Heart right ventricle (tissue), 16 donors: ENCODE measurements around the gene RAB2B. TPM values are rescaled to one million over a fixed set of nuclear protein-coding genes. Genes with fewer than 3 reads are reported as not detected.
A peak's percentile ranks its signal among the peaks of the same experiment; 100 is the strongest.

Source experiments
- ATAC-seq, 8 donors: fragments of 200-7000 bp; cut with Tn5 transposase; one replicate each; pipeline ENCODE4 v1.9.1; 2020; ENCODE audit warnings: mild to moderate bottlenecking in 8 of 8, moderate library complexity in 8 of 8, moderate number of reproducible peaks in 1 of 8
- DNase-seq, 2 donors: peaks; one replicate each; pipeline ENCODE4 v3.0.0-alpha.2; 2020
- H3K27ac ChIP-seq, 10 donors: fragments of 200-600 bp; sonication (generic) in 2 of 10; one replicate each; pipeline versions ENCODE4 v1.5.0 to v1.8.0; 2020 to 2022; ENCODE audit warnings: mild to moderate bottlenecking in 3 of 10
- H3K27me3 ChIP-seq, 7 donors: fragments of 200-600 bp; one replicate each; pipeline ENCODE4 v1.8.0; 2021 to 2022; ENCODE audit warnings: mild to moderate bottlenecking in 2 of 7
- H3K36me3 ChIP-seq, 9 donors: fragments of 200-600 bp; sonication (generic) in 1 of 9; one replicate each; pipeline versions ENCODE4 v1.5.0 to v1.8.0; 2020 to 2022; ENCODE audit warnings: mild to moderate bottlenecking in 2 of 9
- H3K4me1 ChIP-seq, 9 donors: fragments of 200-600 bp; sonication (generic) in 1 of 9; one replicate each; pipeline versions ENCODE4 v1.5.0 to v1.8.0; 2020 to 2022; ENCODE audit warnings: mild to moderate bottlenecking in 4 of 9
- H3K4me3 ChIP-seq, 10 donors: fragments of 200-600 bp; sonication (generic) in 2 of 10; one replicate each; pipeline versions ENCODE4 v1.5.0 to v1.8.0; 2020 to 2022; ENCODE audit warnings: mild to moderate bottlenecking in 7 of 10, moderate library complexity in 2 of 10
- H3K9me3 ChIP-seq, 11 donors: fragments of 200-600 bp in 10 of 11; sonication (generic) in 2 of 11; one replicate each; pipeline versions ENCODE4 v1.5.0 to v1.8.0; 2013 to 2022; ENCODE audit warnings: mild to moderate bottlenecking in 2 of 11, control low read depth in 1 of 11, moderate library complexity in 1 of 11
- CTCF ChIP-seq, 9 donors: fragments of 200-600 bp; sonication (generic) in 2 of 9; IDR thresholded peaks; one replicate each; pipeline versions ENCODE4 v1.5.0 to v1.8.0; 2021 to 2022; ENCODE audit warnings: antibody characterized with exemption in 9 of 9, mild to moderate bottlenecking in 5 of 9, moderate library complexity in 1 of 9
- WGBS, 2 donors: extraction: QIAGEN DNeasy Blood & Tissue Kit; methylation state at CpG; one replicate each; pipeline ENCODE4 v1.1.7; 2013; ENCODE audit warnings: inconsistent platforms in 1 of 2; 5-methylcytosine and 5-hydroxymethylcytosine counted together
- intact Hi-C, 10 donors: fragments of 100-400 bp; cut with DNase I; formaldehyde crosslinking; loops; one replicate each; pipeline versions ENCODE4 v1.11.1 to v1.14.2; 2022
- polyA plus RNA-seq, 2 donors: library from polyadenylated mRNA; stranded (reverse); fragments of 200-250 nt; gene quantifications; one replicate each; pipeline ENCODE4 v1.2.3, GENCODE V29; 2013
- total RNA-seq, 10 donors: library from RNA; stranded (reverse); fragmentation: NEBNext Ultra II Directional in 3 of 10; extraction: Animal tissue kit (Norgen Biotek cat#: 25700) in 3 of 10; gene quantifications; one replicate each; pipeline versions ENCODE4 v1.2.1 to v1.2.4, GENCODE V29; 2021 to 2023
- donor health status: Arrhythmogenic right ventricular cardiomyopathy.
- donor health status: ischemic (EF 13 %, LVEDD 7.1; RV severe dilation, severe dysfunction).
- donor health status: healthy with polysubstance abuse.
- donor health status: DM: no; HTN: yes; CAD: no.
- donor health status: DM: no; HTN: no; CAD: no.
- donor health status: ischemic (EF 25% LVEDD 6.9; RV normal size, moderate dysfunction).
- donor health status: ischemic (EF 25% LVEDD 5.7; RV mildly dilated, moderate dysfunction).
- donor health status: healthy.
- donor health status: DM: yes; HTN: yes; CAD: no.
- donor health status: Ischemic cardiomyopathy.
- donor health status: ischemic (EF 35%, LVEDD 5.7; RV mildly dilated, moderate dysfunction).
- donor health status: nonischemic (EF 11% LVEDD 7.7; RV severe dilation, severe dysfunction).
- donor health status: DM: yes; HTN: yes; CAD: no.
- donor health status: PGD.
- donor health status: ischemic (EF 29% LVEDD 5.4; RV normal size, mild dysfunction).
- donor health status: nonischemic (EF 23%, LVEDD 6.1; RV moderate dilation, normal function).

The RAB2B gene
- total and polyA plus RNA-seq, 12 donors: 7.1 to 25.8 (median 18.1) TPM

DNA sequence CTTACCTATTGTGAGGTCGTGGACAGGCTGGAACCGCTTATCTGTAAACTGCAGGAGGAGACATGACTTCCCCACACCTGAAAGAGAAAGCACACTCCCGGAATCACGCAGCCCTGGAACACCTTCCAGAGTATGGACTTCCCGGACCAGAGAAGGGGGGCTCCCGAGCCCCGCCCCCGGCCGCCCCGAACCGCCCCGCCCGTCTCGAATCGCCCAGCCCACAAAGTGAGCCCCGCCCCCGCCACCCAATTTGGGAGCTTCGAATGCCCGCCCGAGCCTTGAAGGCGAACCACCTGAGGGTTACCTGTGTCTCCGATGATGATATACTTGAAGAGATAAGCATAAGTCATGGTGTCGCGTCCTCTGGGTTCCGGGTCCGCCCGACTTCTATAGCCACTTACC lies 235 bp downstream of the RAB2B start:
- intact Hi-C loops: loop anchor here in 6 of 10 donors (1.0 to 5.0 kb wide), 5 partner anchors 20 to 39 kb away; partner anchors contain the start of genes CHD8 (in 2 of the 6) and METTL3 (in 2 of the 6)
- 0 to 2% methylated on average over 27 of the region's 27 CpGs for WGBS, 2 donors
- no peak for TF ChIP-seq CTCF (IDR thresholded peaks at IDR 0.05)
- Histone ChIP-seq H3K4me1 (peaks cover 5 to 26% (median 23%) of the 10 kb centered on the region in 9 donors), H3K9me3 (no peaks in the 10 kb centered on the region), H3K27ac (peak overlapping the region; percentile 59 to 96 (median 86)), H3K27me3 (no peaks in the 10 kb centered on the region), H3K36me3 (peaks cover 0 to 58% (median 5%) of the 10 kb centered on the region in 9 donors), H3K4me3 (peak overlapping the region; percentile 59 to 95 (median 82))
- ATAC-seq: peak; percentile 83 to 92 (median 88)
- peak in 1 of 2 donors; percentile 86 for DNase-seq

- H3K9me3 ChIP-seq: no peaks in the 10 kb centered on the region
- peak in 2 of 8 donors; percentile 1 to 2 for ATAC-seq
- intact Hi-C loops: loop anchor here in 6 of 10 donors (1.0 to 5.0 kb wide), 5 partner anchors 19 to 39 kb away; partner anchors contain the start of genes CHD8 (in 2 of the 6) and METTL3 (in 2 of the 6)
- H3K36me3 ChIP-seq: peaks cover 0 to 57% (median 4%) of the 10 kb centered on the region in 9 donors
- H3K27me3 ChIP-seq: no peaks in the 10 kb centered on the region
- peaks cover 5 to 26% (median 23%) of the 10 kb centered on the region in 9 donors for H3K4me1 ChIP-seq
- TF ChIP-seq CTCF (IDR thresholded peaks at IDR 0.05): no peak
- no peak for DNase-seq
- WGBS, 2 donors: 36 to 39% methylated on average over 10 of the region's 10 CpGs
- H3K4me3 ChIP-seq: peak overlapping the region; percentile 59 to 95 (median 82)
- H3K27ac ChIP-seq: peak overlapping the region in 9 of 10 donors; percentile 82 to 96 (median 87)
These were observed 814 bp downstream of the RAB2B start for GRCh38 chr14:21475767-21476522.

DNA sequence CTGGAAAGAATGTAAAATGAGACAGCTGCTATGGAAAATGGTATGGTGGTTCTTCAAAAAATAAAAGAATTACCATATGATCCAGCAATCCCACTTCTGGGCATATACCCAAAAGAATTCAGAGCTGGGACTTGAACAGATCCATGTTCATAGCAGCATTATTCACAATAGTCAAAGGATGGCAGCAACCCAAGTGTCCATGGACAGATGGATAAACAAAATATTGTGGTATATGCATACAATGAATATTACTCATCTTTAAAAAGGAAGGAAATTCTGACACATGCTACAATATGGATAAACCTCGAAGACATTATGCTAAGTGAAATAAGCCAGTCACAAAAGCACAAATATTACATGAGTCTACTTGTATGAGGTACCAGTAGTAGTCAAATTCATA lies 9.1 kb downstream of the RAB2B start:
- Histone ChIP-seq H3K9me3 (no peaks in the 10 kb centered on the region), H3K4me1 (no peaks in the 10 kb centered on the region), H3K36me3 (peaks cover 0 to 97% (median 30%) of the 10 kb centered on the region in 9 donors), H3K27me3 (no peaks in the 10 kb centered on the region), H3K27ac (no peak overlapping the region), H3K4me3 (no peak overlapping the region)
- WGBS, 2 donors: 56 to 67% methylated on average over 1 of the region's 1 CpG
- ATAC-seq (no peak), DNase-seq (no peak)
- TF ChIP-seq CTCF (IDR thresholded peaks at IDR 0.05): no peak
- intact Hi-C loops: no loop called here

- no peaks in the 10 kb centered on the region for H3K9me3 ChIP-seq
- H3K27me3 ChIP-seq: no peaks in the 10 kb centered on the region
- peak; percentile 24 to 79 (median 69) for TF ChIP-seq CTCF (IDR thresholded peaks at IDR 0.05)
- DNase-seq: peak; percentile 99 to 100
- peak; percentile 99 to 100 (median 100) for ATAC-seq
- intact Hi-C loops: loop anchor here in 8 of 10 donors (1.0 to 10.0 kb wide), 9 partner anchors 19 to 101 kb away; partner anchors contain the start of genes TOX4 (in 6 of the 8), RAB2B (in 2 of the 8), METTL3 (in 1 of the 8) and SUPT16H (in 1 of the 8)
- H3K27ac ChIP-seq: peak within 1 kb of the TSS; percentile 87 to 97 (median 94)
- 0 to 1% methylated on average over 36 of the region's 36 CpGs for WGBS, 2 donors
- H3K4me1 ChIP-seq: peaks cover 6 to 32% (median 25%) of the 10 kb centered on the region in 9 donors
- H3K4me3 ChIP-seq: peak within 1 kb of the TSS; percentile 77 to 93 (median 87)
- peaks cover 0 to 33% (median 9%) of the 10 kb centered on the region in 9 donors for H3K36me3 ChIP-seq
These were observed 20.7 kb downstream of the RAB2B start, which contains the start of gene CHD8 for GRCh38 chr14:21455912-21456667. Gene CHD8, minus strand, starts transcription at chr14:21456123. Its CDS starts 24,480 bp downstream, at chr14:21431643.
